ENCODE measurements around the gene TTC34. TPM values are rescaled to one million over a fixed set of nuclear protein-coding genes. Genes with fewer than 3 reads are reported as not detected.

TTC34 gene
- total RNA-seq, 6 experiments from 2014 or later = 0.06 to 0.23 (median 0.18) TPM; not detected in 1

DNA sequence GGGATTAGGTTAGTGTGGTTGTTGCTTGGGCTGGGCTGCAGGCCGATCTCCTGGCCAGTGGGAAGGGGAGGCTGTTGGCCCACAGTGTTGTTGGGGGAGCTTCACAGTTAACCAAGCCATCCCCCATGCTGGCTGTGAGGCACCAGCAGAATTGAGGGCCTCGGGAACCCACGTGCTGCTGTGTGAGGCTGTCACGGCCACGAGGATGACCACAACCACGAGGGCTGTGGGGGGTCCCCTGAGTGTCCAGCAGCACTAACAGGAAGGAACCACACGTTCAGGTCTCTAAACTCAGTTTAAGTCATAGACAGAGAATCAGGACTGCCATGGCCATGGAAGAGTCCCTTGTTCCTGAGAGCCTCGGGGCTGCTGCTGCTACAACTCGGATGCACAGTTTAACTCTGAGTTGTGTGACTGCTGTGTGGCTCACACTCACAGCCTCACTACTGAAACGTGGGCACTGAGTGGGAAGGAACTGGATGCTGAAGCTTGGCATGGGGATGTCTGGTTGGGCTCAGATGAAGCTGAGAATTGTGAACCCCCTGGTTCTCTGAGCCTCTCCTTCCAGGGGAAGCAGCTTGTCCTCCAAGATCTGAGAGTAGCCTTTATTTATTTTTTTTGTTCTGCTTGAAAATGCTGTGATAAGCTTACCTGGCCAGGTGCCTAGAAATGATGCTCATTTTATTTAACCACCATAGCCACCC is 163.9 kb downstream of the TTC34 start:
- TF ChIP-seq, protein P1, sequence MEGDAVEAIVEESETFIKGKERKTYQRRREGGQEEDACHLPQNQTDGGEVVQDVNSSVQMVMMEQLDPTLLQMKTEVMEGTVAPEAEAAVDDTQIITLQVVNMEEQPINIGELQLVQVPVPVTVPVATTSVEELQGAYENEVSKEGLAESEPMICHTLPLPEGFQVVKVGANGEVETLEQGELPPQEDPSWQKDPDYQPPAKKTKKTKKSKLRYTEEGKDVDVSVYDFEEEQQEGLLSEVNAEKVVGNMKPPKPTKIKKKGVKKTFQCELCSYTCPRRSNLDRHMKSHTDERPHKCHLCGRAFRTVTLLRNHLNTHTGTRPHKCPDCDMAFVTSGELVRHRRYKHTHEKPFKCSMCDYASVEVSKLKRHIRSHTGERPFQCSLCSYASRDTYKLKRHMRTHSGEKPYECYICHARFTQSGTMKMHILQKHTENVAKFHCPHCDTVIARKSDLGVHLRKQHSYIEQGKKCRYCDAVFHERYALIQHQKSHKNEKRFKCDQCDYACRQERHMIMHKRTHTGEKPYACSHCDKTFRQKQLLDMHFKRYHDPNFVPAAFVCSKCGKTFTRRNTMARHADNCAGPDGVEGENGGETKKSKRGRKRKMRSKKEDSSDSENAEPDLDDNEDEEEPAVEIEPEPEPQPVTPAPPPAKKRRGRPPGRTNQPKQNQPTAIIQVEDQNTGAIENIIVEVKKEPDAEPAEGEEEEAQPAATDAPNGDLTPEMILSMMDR (IDR thresholded peaks at IDR 0.05) = no peak
- TF ChIP-seq POLR2A (IDR thresholded peaks at IDR 0.05) = no peak
- intact Hi-C loops (cut with DNase I) = no loop called here
- 50% methylated on average over 1 of the region's 10 CpGs for WGBS (ENCODE audit: insufficient coverage, low coverage, low lambda C conversion rate, missing lambda C conversion rate)

DNA sequence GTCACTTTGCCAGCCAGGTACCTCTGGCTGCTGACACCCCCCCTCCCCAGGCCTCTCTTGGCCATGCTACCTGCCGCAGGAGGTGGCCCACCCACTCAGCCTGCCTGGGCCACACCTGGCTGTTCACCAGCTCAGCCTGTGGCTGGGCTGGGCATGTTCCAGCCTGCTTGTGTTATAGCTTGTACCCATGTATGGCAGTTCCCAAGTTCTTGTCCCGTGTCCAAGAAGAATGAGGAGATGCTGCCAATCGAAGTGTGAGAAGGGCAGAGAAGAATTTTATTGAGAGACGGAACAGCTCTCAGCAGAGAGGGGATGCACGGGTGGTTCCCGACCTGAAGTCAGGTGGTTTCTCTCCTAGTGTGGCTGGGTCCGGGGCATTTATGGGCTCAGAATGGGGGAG is 164.8 kb downstream of the TTC34 start:
- ATAC-seq (no peak), DNase-seq (no peak)
- no peak overlapping the region for H3K27ac ChIP-seq
- H3K9me3 ChIP-seq = peaks cover 0 to 3% (median 0%) of the 10 kb centered on the region in 4 donors
- no peak overlapping the region for H3K4me3 ChIP-seq
- WGBS (ENCODE audit: insufficient coverage, low coverage, low lambda C conversion rate, missing lambda C conversion rate) = 87% methylated on average over 6 of the region's 7 CpGs
- peaks cover 0 to under 1% (median 0%) of the 10 kb centered on the region in 4 donors for H3K4me1 ChIP-seq
- intact Hi-C loops (cut with DNase I) = no loop called here
- no peaks in the 10 kb centered on the region for H3K27me3 ChIP-seq
- no peaks in the 10 kb centered on the region for H3K36me3 ChIP-seq
- no peak for TF ChIP-seq POLR2A (IDR thresholded peaks at IDR 0.05)
- TF ChIP-seq, protein P1 (IDR thresholded peaks at IDR 0.05) = no peak

More for the DNA sequence above, 163.9 kb downstream of the TTC34 start:
- H3K9me3 ChIP-seq = peaks cover 0 to 3% (median 0%) of the 10 kb centered on the region in 4 donors
- ATAC-seq (no peak), DNase-seq (no peak)
- H3K27ac ChIP-seq = no peak overlapping the region
- H3K36me3 ChIP-seq = no peaks in the 10 kb centered on the region
- H3K4me3 ChIP-seq = no peak overlapping the region
- no peaks in the 10 kb centered on the region for H3K27me3 ChIP-seq
- peaks cover 0 to 7% (median 0%) of the 10 kb centered on the region in 4 donors for H3K4me1 ChIP-seq

DNA sequence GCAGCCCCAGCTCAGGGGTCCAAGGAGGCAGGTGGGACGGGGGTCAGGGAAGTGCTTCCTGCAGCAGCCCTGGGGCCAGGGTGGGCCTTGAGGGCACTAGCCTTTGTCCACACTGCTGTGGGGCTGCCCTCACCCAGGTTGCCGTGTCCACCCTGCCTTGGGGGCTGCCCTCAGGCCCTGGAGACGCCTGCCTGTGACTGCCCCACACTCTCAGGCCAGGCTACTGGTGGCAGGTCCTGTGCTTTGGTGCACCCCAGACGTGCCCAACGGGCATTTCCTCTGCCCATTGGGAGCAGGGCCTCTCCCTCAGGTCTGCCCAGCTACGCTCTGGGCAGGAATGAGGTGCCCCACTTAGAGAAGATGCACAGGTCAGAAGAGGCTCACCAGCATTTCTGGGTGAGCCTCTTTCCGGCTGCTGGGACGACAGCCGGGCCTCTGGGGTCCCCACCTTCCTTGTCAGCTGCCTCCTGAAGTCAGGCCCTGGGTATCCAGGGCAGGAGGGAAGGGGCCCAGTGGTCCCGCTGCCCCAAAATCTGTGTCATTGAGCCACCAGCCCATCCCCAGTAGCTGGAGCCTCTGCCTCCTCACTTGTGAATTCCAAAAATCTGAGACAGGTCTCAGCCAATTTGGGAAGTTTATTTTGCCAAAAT is 166.0 kb downstream of the TTC34 start:
- ATAC-seq = no peak
- no CpG with 5 or more reads among the region's 10 CpGs for WGBS (ENCODE audit: insufficient coverage, low coverage, low lambda C conversion rate, missing lambda C conversion rate)
- Histone ChIP-seq H3K27ac (no peak overlapping the region), H3K4me1 (no peaks in the 10 kb centered on the region), H3K36me3 (no peaks in the 10 kb centered on the region), H3K9me3 (peaks cover 0 to 3% (median 0%) of the 10 kb centered on the region in 4 donors), H3K27me3 (no peaks in the 10 kb centered on the region), H3K4me3 (no peak overlapping the region)
- no peak for DNase-seq
- no peak for TF ChIP-seq POLR2A (IDR thresholded peaks at IDR 0.05)
- TF ChIP-seq, protein P1 (IDR thresholded peaks at IDR 0.05) = no peak
- intact Hi-C loops (cut with DNase I) = no loop called here

DNA sequence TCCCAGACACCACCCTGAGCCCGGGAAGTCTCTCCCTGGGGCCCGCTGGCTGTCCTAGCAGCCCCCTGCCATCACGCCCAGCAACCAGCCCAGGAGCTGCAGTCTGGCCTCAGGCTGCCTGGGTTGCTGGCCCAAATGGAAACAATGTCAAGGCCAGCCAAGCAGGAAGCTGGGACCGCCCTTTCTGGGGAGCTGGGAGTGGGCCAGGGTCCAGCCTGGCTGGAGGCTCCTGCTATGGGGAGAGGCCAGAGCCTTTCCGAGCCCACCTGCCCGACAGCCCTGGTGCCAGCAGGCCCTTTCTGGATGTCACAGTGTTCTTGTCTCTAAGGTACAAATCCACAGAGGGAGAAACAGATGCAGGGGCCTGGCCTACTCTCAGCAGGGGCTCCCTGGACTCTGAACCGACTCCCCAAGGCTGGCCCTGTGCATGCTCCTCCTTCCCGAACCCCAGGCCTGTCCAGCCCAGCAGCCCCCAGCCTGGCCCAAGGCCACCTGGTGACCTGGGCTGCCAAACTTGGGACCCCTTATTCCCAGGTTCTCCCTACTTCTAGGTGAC is 167.5 kb downstream of the TTC34 start:
- Histone ChIP-seq H3K27ac (no peak overlapping the region), H3K4me1 (no peaks in the 10 kb centered on the region), H3K36me3 (no peaks in the 10 kb centered on the region), H3K27me3 (no peaks in the 10 kb centered on the region), H3K9me3 (peaks cover 0 to 3% (median 0%) of the 10 kb centered on the region in 4 donors), H3K4me3 (no peak overlapping the region)
- intact Hi-C loops (cut with DNase I) = no loop called here
- DNase-seq (peak in 1 of 3 donors; percentile 33), ATAC-seq (no peak)
- no CpG with 5 or more reads among the region's 8 CpGs for WGBS (ENCODE audit: insufficient coverage, low coverage, low lambda C conversion rate, missing lambda C conversion rate)
- TF ChIP-seq POLR2A (IDR thresholded peaks at IDR 0.05) = no peak
- TF ChIP-seq, protein P1 (IDR thresholded peaks at IDR 0.05) = no peak
